C4-2B (cell line): Measurements from ENCODE around the gene NOMO2.
"Not testable (repeated sequence)": the region's sequence is repeated elsewhere in the genome, so short reads cannot be mapped to it uniquely, and the experiment has no call there.

Experiments used
- CTCF ChIP-seq: fragments of 450-650 bp; conservative IDR thresholded peaks from 2 replicates; pipeline ENCODE4 v1.5.1; 2017; ENCODE audit warnings: mild to moderate bottlenecking
- ZFX ChIP-seq: fragments of 450-650 bp; IDR thresholded peaks from 2 replicates; pipeline ENCODE4 v1.6.1; 2017

- not testable (repeated sequence) for TF ChIP-seq CTCF, ZFX
Measured at GRCh38 chr16:18384869-18385268, 177.0 kb downstream of the NOMO2 start.
